GM18907 (cell line): ENCODE results near the gene CACNA1I.

Experiments used
- ATAC-seq: cut with Tn5 transposase; IDR thresholded peaks from one replicate; pipeline ENCODE4 v1.9.1; 2021; ENCODE audit warnings: mild to moderate bottlenecking, moderate library complexity; ENCODE audit not compliant: unreplicated experiment

CACNA1I gene

DNA sequence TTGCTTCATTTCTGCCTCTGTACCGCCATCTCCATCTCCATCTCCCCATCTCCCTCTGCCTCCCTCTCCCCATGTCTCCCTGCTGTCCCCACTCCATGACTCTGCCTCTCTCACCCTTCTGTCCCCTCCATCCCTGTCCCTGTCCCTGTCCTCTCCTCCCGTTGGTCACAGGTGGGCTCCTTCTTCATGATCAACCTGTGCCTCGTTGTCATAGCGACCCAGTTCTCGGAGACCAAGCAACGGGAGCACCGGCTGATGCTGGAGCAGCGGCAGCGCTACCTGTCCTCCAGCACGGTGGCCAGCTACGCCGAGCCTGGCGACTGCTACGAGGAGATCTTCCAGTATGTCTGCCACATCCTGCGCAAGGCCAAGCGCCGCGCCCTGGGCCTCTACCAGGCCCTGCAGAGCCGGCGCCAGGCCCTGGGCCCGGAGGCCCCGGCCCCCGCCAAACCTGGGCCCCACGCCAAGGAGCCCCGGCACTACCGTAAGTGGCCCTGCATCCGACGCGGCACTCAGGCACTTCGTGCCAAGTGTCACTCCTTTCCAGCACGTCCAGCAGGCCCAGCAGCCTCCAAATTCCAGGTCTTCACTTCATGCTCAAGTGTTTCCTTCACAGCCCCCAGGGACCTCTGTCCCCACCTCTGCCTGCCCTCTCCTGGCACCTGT, 76.0 kb downstream of the CACNA1I start:
- ATAC-seq = no peak

GRCh38 chr22:39647836-39648629, 77.5 kb downstream of the CACNA1I start:
- no peak for ATAC-seq

GRCh38 chr22:39648630-39648950, 78.0 kb downstream of the CACNA1I start:
- no peak for ATAC-seq

DNA sequence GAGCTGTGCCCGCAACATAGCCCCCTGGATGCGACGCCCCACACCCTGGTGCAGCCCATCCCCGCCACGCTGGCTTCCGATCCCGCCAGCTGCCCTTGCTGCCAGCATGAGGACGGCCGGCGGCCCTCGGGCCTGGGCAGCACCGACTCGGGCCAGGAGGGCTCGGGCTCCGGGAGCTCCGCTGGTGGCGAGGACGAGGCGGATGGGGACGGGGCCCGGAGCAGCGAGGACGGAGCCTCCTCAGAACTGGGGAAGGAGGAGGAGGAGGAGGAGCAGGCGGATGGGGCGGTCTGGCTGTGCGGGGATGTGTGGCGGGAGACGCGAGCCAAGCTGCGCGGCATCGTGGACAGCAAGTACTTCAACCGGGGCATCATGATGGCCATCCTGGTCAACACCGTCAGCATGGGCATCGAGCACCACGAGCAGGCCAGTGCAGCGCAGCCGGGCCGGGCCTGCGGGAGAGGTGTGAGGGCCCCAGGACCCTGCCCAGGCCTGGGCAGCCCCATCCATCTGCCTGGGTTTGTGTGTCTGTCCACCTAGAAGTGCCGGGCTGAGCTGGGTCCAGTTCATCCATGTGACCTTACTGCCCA, 79.0 kb downstream of the CACNA1I start:
- no peak for ATAC-seq

- ATAC-seq = no peak
Measured at GRCh38 chr22:39651053-39651996, 80.8 kb downstream of the CACNA1I start.

DNA sequence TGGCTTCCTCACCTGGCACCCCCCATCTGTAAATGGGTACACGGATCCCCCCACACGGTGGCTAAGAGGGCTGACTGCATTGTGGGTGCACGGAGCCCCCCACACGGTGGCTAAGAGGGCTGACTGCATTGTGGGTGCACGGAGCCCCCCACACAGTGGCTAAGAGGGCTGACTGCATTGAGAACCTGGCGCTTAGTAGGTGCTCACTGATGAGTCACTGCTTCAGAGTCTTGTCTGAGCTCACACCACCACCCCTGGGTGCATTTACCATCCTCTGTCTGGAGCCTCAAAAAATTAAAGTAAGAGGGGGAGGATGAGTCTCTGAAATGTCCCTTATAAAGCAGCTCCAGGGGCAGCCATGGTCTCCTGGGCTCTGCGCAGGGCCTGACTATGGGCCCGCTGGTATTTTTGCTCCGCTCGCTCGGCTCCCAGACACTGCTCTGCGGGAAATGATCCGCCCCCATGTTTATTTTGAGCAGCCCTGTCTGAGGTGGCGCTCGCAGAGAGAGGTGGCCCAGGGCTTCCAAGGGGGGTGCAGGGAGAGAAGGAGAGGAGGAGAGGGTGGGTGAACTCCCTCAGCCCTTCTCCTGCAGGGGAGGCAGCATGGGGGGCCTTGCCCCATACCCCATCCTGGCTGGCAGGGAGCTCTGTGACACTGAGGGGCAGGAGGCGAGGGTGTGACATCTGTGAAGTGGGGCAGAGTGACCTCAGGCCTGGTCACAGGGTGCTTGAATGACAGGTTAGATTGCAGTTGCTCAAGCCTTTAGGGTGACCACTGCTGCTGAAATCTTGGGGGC, 82.6 kb downstream of the CACNA1I start:
- no peak for ATAC-seq

GRCh38 chr22:39653787-39654077, 83.2 kb downstream of the CACNA1I start:
- ATAC-seq = no peak

DNA sequence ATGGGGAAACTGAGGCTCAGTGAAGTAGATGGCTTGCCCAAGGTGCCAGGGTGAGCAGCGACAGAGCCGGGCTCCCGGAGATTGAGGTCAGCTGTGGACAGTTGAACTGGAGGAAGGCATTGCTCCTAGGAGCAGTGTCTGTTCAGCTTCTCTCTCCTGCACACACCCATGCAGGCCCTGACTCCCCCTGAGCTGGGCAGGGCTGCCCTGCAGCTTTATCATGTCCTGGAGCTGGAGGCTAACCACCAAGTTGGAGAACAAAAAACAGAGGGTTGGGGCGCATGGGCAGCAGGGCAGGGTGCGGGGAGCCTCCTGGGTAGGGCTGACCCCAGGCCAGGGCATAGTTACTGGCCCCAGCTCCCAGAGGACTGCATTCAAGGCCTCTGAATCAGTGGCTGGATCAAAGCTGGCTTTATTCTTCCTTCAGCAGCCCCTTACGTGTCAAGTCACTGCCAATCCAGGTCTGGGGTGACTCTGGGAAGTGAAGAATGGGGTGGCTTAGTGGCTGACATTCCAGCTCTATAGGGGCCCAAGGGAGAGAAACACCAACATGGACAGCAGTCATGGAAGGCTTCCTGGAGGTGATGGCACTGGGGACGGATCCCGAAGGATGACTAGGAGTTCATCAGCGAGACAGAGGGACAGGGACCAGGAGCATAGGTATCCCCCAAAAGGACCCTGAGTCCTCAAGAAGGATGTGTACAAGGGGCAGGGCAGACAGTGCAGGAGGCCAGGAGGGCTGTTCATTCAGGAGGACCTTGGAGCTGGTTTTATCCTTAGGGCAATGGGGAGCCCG, 83.8 kb downstream of the CACNA1I start:
- no peak for ATAC-seq

DNA sequence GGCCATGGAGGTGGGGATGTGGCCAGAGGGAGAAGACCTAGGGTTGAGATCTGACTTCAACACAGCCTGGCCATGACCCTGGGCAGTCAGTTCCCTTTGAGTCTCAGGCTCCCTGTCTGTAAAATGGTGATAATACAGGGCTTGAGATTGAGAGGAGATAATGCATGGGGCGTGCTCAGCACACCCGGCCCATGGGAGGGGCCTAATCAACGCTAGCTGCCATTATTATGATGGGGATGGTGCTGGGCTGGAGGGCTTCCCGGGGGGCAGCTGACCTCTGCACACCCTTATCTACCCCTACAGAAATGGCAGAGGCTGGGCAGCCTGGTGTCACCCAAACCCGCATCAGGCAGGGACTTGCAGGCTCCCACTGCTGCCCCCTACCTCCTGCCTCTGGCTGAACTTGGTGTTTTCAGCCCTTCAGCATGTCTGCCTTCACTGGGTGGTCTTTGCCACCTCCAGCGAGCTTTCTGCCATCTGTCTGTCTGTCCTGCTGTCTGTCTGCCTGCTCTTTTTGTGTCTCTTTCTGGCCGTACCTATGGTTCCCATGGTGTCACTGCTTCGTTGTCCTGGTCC, 84.5 kb downstream of the CACNA1I start:
- no peak for ATAC-seq

GRCh38 chr22:39655831-39656230, 85.3 kb downstream of the CACNA1I start:
- ATAC-seq = no peak

- ATAC-seq = no peak
Measured at GRCh38 chr22:39656495-39657490, 86.2 kb downstream of the CACNA1I start.

- ATAC-seq = no peak
Measured at GRCh38 chr22:39658367-39658766, 87.8 kb downstream of the CACNA1I start.

- no peak for ATAC-seq
Measured at GRCh38 chr22:39658806-39659463, 88.4 kb downstream of the CACNA1I start.

DNA sequence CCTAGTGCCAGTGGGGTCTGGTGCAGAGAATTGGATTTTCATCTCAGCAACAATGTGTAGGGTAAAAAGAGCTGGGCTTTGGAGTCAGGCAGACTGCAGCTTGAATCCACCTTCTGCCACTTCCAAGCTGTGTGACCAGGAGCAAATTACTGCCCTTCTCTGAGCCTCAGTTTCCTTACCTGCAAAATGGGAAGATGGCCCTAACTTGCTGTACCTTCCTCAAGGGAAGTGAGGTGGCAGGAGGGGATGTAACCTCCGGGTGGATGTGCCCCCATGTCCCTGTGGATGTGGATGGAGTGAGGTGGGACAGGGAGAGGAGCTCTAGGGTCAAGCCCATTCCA, 90.9 kb downstream of the CACNA1I start:
- ATAC-seq = no peak

DNA sequence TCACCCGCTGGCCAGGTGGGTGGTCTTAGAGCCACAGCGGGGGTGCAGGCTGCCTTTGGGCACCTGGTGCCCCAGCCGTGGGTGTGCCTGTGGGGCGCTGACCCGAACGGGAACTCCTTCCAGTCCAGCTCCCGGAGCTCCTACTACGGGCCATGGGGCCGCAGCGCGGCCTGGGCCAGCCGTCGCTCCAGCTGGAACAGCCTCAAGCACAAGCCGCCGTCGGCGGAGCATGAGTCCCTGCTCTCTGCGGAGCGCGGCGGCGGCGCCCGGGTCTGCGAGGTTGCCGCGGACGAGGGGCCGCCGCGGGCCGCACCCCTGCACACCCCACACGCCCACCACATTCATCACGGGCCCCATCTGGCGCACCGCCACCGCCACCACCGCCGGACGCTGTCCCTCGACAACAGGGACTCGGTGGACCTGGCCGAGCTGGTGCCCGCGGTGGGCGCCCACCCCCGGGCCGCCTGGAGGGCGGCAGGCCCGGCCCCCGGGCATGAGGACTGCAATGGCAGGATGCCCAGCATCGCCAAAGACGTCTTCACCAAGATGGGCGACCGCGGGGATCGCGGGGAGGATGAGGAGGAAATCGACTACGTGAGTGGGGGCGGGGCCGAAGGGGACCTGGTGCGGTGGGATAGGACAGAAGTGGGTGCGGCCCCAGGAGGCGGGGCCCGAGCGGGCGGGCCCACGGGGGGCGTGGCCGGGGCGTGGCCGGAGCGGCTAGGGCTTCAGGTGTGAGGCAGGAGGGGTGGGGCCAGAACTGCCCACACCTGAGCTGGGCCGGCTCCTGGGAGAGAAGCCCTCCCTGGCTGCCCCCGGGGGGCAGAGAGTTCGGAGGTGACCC, 91.5 kb downstream of the CACNA1I start:
- no peak for ATAC-seq

DNA sequence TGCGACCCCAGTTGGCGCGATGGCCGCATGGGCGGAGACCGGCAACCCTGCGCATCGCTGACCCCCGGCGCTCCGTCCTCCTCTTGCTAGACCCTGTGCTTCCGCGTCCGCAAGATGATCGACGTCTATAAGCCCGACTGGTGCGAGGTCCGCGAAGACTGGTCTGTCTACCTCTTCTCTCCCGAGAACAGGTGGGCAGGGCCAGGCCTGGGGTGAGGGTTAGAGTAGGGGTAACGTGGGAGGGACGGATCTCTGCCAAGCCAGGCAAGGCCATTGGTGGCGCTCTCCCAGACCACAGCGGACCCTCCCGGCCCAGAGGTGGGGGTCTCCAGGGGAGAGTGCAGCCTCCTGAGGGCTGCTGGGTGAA, 92.1 kb downstream of the CACNA1I start:
- no peak for ATAC-seq

DNA sequence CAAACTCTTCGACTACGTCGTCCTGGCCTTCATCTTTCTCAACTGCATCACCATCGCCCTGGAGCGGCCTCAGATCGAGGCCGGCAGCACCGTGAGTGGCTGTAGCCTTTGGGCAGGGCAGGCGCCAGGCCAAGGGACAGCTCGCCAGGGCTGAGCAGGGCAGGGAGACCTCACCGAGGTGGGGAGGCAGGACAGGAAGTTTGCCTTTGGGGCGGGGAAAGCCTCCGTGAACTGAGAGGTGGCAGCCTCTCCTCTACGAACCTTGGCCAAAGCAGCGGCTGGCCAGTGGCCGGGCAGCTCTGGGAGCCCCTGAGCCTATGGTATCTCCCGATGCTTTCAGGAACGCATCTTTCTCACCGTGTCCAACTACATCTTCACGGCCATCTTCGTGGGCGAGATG, 93.2 kb downstream of the CACNA1I start:
- no peak for ATAC-seq
